Right lobe of liver (tissue), 6 donors: Measurements from ENCODE around the gene BEGAIN. TPM values are rescaled to one million over a fixed set of nuclear protein-coding genes. Genes with fewer than 3 reads are reported as not detected.

Experiments used
- ATAC-seq, 4 donors: fragments of 200-7000 bp; cut with Tn5 transposase; one replicate each; pipeline ENCODE4 v1.9.1; 2020; ENCODE audit warnings: mild to moderate bottlenecking in 4 of 4, moderate library complexity in 4 of 4
- DNase-seq, 3 donors: peaks; one replicate each; pipeline ENCODE4 v3.0.0-alpha.2; 2020
- H3K27ac ChIP-seq, 3 donors: fragments of 200-600 bp; one replicate each; pipeline ENCODE4 v1.8.0; 2022
- H3K27me3 ChIP-seq, 2 donors: fragments of 200-600 bp; one replicate each; pipeline ENCODE4 v1.8.0; 2022
- H3K36me3 ChIP-seq, 4 donors: fragments of 200-600 bp; sonication (generic) in 1 of 4; one replicate each; pipeline versions ENCODE4 v1.5.1 to v1.8.0; 2017 to 2022; ENCODE audit warnings: control low read depth in 1 of 4
- H3K4me1 ChIP-seq, 4 donors: fragments of 200-600 bp; sonication (generic) in 1 of 4; one replicate each; pipeline versions ENCODE4 v1.5.1 to v1.8.0; 2017 to 2022; ENCODE audit warnings: control low read depth in 1 of 4
- H3K4me3 ChIP-seq, 3 donors: fragments of 200-600 bp; one replicate each; pipeline ENCODE4 v1.8.0; 2022
- H3K9me3 ChIP-seq, 4 donors: fragments of 200-600 bp; sonication (generic) in 1 of 4; one replicate each; pipeline versions ENCODE4 v1.5.1 to v1.8.0; 2017 to 2022; ENCODE audit warnings: control low read depth in 1 of 4
- POLR2A ChIP-seq: fragments of 450-650 bp; IDR thresholded peaks from one replicate; pipeline ENCODE4 v1.6.1; 2017; ENCODE audit warnings: antibody characterized with exemption, mild to moderate bottlenecking
- WGBS: methylation state at CpG from one replicate; pipeline ENCODE4 v1.1.6; 2018; ENCODE audit warnings: low coverage, low lambda C conversion rate; ENCODE audit not compliant: insufficient coverage; ENCODE audit errors: missing lambda C conversion rate; 5-methylcytosine and 5-hydroxymethylcytosine counted together
- intact Hi-C, 2 donors: fragments of 100-400 bp; cut with DNase I; formaldehyde crosslinking; loops; one replicate each; pipeline versions ENCODE4 v1.11.2 to v1.14.1; 2022
- total RNA-seq, 6 experiments: library from RNA; depleted of rRNA in 2 of 6; stranded (reverse); fragments of >200 nt in 2 of 6; fragmentation: NEBNext Ultra II Directional in 3 of 6; extraction: Animal tissue kit (Norgen Biotek cat#: 25700) in 3 of 6; gene quantifications; one replicate each; pipeline versions ENCODE4 v1.1.0 to v1.2.4, GENCODE V29; 2016 to 2023
- TF ChIP-seq, protein P1 (sequence below), 4 donors: fragments of 200-600 bp in 3 of 4; fragments of 450-650 bp in 1 of 4; IDR thresholded peaks; one replicate each; pipeline versions ENCODE4 v1.5.1 to v1.8.0; 2016 to 2022; ENCODE audit warnings: antibody characterized with exemption in 4 of 4, mild to moderate bottlenecking in 2 of 4
- donor health status: DM: no; HTN: yes; CAD: no.
- donor health status: DM: no; HTN: no; CAD: no.
- donor health status: DM: no; HTN: no; CAD: no.
- donor health status: DM: no; HTN: yes; CAD: no.
- donor health status: DM: no; HTN: yes; CAD: no.

Gene BEGAIN
- total RNA-seq, 6 experiments from 2014 or later = 0.12 to 0.61 (median 0.34) TPM

DNA sequence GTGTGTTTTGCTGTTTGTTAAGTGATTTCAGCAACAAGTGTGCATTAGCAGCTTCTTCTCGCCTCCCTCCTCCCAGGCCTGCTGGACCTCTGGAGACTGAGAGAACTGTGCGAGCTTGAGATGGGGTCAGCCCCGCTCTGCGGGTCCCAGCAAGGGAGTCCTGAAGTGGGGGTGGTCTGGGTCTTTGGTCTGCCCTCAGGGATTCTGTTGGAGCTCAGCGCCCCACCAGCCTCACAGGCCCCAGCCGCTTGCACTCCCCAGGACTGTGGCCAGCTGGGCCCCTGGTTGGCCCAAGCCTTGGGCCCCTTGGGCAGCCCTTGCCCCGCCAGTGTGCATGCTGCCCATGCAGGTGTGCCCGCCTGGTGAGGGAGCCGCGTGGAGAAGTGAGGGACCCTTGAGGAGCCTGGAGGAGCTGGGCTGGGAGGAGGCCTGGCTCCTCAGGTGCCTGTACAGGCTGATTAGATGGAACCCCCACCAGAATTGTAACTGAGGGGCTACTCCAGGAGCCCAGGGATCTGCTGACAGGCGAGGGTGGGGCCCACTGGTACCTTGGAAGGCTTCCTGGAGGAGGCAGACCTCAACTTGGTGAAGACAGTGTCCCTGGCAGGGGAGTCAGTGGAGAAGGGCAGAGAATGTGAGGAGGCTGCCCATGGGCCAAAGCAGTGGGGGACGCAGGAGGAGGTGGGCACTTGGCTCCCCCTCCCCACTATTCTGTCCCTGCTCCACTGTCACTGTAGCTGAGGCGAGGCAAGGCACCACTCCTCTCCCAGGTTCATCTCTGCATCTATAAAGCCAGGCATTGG, 56.7 kb downstream of the BEGAIN start:
- DNase-seq (peak; percentile 18 to 51 (median 46)), ATAC-seq (no peak)
- H3K4me3 ChIP-seq = no peak overlapping the region
- H3K9me3 ChIP-seq = no peaks in the 10 kb centered on the region
- peaks cover 0 to 26% (median 9%) of the 10 kb centered on the region in 4 donors for H3K4me1 ChIP-seq
- H3K27me3 ChIP-seq = no peaks in the 10 kb centered on the region
- TF ChIP-seq POLR2A = no peak
- TF ChIP-seq, protein P1, sequence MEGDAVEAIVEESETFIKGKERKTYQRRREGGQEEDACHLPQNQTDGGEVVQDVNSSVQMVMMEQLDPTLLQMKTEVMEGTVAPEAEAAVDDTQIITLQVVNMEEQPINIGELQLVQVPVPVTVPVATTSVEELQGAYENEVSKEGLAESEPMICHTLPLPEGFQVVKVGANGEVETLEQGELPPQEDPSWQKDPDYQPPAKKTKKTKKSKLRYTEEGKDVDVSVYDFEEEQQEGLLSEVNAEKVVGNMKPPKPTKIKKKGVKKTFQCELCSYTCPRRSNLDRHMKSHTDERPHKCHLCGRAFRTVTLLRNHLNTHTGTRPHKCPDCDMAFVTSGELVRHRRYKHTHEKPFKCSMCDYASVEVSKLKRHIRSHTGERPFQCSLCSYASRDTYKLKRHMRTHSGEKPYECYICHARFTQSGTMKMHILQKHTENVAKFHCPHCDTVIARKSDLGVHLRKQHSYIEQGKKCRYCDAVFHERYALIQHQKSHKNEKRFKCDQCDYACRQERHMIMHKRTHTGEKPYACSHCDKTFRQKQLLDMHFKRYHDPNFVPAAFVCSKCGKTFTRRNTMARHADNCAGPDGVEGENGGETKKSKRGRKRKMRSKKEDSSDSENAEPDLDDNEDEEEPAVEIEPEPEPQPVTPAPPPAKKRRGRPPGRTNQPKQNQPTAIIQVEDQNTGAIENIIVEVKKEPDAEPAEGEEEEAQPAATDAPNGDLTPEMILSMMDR (IDR thresholded peaks at IDR 0.05) = no peak
- intact Hi-C loops = loop anchor here in 1 of 2 donors (10.0 kb wide), 1 partner anchor 124 kb away; no protein-coding TSS in a partner anchor
- peaks cover 0 to 4% (median 1%) of the 10 kb centered on the region in 4 donors for H3K36me3 ChIP-seq
- 100% methylated on average over 2 of the region's 13 CpGs for WGBS
- no peak overlapping the region for H3K27ac ChIP-seq

DNA sequence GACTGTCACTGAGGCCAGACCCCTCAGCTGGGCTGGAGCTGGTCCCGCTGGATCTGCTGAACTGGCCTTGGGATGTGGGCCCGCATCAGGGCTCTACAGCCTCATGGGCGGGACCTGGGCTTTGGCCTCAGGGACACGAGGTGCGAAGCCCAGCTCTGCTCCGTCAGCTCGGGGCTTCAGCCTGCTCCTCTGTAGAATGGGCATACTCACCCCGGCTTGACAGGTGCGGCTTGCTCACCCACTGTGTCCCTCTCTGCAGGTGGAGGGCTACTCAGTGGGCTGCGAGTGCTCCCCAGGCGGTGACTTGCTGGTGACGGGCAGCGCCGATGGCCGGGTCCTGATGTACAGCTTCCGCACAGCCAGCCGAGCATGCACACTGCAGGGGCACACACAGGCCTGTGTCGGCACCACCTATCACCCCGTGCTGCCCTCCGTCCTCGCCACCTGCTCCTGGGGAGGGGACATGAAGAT, 57.6 kb downstream of the BEGAIN start:
- peaks cover 0 to 4% (median 1%) of the 10 kb centered on the region in 4 donors for H3K36me3 ChIP-seq
- H3K4me1 ChIP-seq = peaks cover 0 to 20% (median 6%) of the 10 kb centered on the region in 4 donors
- TF ChIP-seq, protein P1 (IDR thresholded peaks at IDR 0.05) = no peak
- TF ChIP-seq POLR2A = no peak
- intact Hi-C loops = loop anchor here (5.0 to 10.0 kb wide), 2 partner anchors 113 to 125 kb away; no protein-coding TSS in a partner anchor
- no peaks in the 10 kb centered on the region for H3K9me3 ChIP-seq
- H3K27me3 ChIP-seq = no peaks in the 10 kb centered on the region
- DNase-seq (peak in 2 of 3 donors; percentile 15 to 50), ATAC-seq (no peak)
- no CpG with 5 or more reads among the region's 21 CpGs for WGBS
- H3K27ac ChIP-seq = no peak overlapping the region
- H3K4me3 ChIP-seq = no peak overlapping the region

DNA sequence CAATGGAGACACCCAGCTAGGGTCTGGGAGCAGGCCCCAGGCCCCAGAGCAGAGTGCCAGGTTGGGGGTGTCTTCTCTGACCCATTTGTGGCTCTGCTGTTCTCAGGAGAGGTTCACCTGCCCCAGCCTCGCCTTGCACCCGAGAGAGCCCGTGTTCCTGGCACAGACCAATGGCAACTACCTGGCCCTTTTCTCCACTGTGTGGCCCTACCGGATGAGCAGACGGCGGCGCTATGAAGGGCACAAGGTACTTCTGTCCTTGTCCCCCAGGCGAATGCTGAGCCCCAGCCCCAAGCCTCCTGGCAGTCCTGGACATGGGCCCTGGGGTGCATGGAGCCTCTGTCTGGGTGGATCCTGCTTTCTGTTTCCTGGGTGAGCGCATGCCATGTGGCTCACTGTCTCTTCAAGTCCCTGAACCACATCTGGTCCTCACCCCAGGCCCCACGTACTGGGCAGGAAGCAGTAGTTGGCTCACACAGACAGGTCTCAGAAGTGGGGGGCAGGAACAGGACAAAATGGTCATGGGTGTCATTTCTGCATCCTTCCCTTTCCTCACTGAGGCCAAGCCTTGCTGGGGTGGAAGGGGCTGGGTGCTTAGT, 58.2 kb downstream of the BEGAIN start:
- Histone ChIP-seq H3K4me3 (no peak overlapping the region), H3K9me3 (no peaks in the 10 kb centered on the region), H3K36me3 (peaks cover 0 to 4% (median 1%) of the 10 kb centered on the region in 4 donors), H3K4me1 (peaks cover 0 to 15% (median 4%) of the 10 kb centered on the region in 4 donors), H3K27me3 (no peaks in the 10 kb centered on the region), H3K27ac (no peak overlapping the region)
- DNase-seq (peak in 1 of 3 donors; percentile 15), ATAC-seq (no peak)
- TF ChIP-seq, protein P1 (IDR thresholded peaks at IDR 0.05) = no peak
- no peak for TF ChIP-seq POLR2A
- intact Hi-C loops = loop anchor here in 1 of 2 donors (5.0 kb wide), 1 partner anchor 113 kb away; no protein-coding TSS in a partner anchor
- no CpG with 5 or more reads among the region's 10 CpGs for WGBS

DNA sequence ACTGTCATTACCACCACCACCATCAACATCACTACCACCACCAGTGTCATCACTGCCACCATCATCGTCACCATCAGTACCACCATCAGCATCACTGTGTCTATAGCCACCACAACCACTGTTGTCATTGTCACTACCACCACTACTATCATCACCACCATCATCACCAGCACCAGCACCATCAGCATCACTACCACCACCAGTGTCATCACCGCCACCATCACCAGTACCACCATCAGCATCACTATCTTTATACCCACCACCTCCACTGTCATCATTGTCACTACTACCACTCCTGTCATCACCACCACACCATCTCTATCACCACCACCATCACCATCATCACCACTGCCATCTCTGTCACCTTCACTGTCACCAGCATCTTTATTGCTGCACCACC, 60.6 kb downstream of the BEGAIN start:
- DNase-seq (peak in 1 of 3 donors; percentile 46), ATAC-seq (peak in 1 of 4 donors; percentile 48)
- 92% methylated on average over 2 of the region's 2 CpGs for WGBS
- intact Hi-C loops = loop anchor here in 1 of 2 donors (5.0 kb wide), 1 partner anchor 116 kb away; no protein-coding TSS in a partner anchor
- Histone ChIP-seq H3K4me3 (no peak overlapping the region), H3K36me3 (peaks cover 0 to 4% (median 1%) of the 10 kb centered on the region in 4 donors), H3K27me3 (no peaks in the 10 kb centered on the region), H3K4me1 (no peaks in the 10 kb centered on the region), H3K27ac (no peak overlapping the region), H3K9me3 (no peaks in the 10 kb centered on the region)
- TF ChIP-seq POLR2A = no peak
- TF ChIP-seq, protein P1 (IDR thresholded peaks at IDR 0.05) = no peak
